SW480 (cell line): Measurements from ENCODE around the gene B4GALT6.

Experiments used
- DNase-seq: peaks from one replicate; pipeline ENCODE4 v3.0.0-alpha.2; 2016; ENCODE audit warnings: low spot score

Gene B4GALT6

GRCh38 chr18:31686986-31687928, 2.9 kb upstream of the B4GALT6 start:
- DNase-seq, result no peak

GRCh38 chr18:31686572-31686971, 2.2 kb upstream of the B4GALT6 start:
- no peak for DNase-seq

GRCh38 chr18:31685097-31686082, 1.0 kb upstream of the B4GALT6 start:
- peak; percentile 72 for DNase-seq

- DNase-seq, result no peak
Measured at GRCh38 chr18:31683968-31684278, 458 bp downstream of the B4GALT6 start.

- no peak for DNase-seq
Measured at GRCh38 chr18:31683106-31683505, 1.3 kb downstream of the B4GALT6 start.

- no peak for DNase-seq
Measured at GRCh38 chr18:31680831-31681568, 3.4 kb downstream of the B4GALT6 start.

- DNase-seq, result no peak
Measured at GRCh38 chr18:31680433-31680811, 4.0 kb downstream of the B4GALT6 start.

- no peak for DNase-seq
Measured at GRCh38 chr18:31679791-31680432, 4.5 kb downstream of the B4GALT6 start.

- DNase-seq, result no peak
Measured at GRCh38 chr18:31679133-31679742, 5.1 kb downstream of the B4GALT6 start.

GRCh38 chr18:31678425-31678824, 6.0 kb downstream of the B4GALT6 start:
- DNase-seq, result no peak

- DNase-seq, result no peak
Measured at GRCh38 chr18:31677592-31677991, 6.8 kb downstream of the B4GALT6 start.

GRCh38 chr18:31675404-31675803, 9.0 kb downstream of the B4GALT6 start:
- no peak for DNase-seq

GRCh38 chr18:31672628-31673135, 11.7 kb downstream of the B4GALT6 start:
- no peak for DNase-seq

GRCh38 chr18:31671951-31672350, 12.4 kb downstream of the B4GALT6 start:
- DNase-seq, result no peak

- DNase-seq, result no peak
Measured at GRCh38 chr18:31669541-31669940, 14.8 kb downstream of the B4GALT6 start.

GRCh38 chr18:31667185-31667584, 17.2 kb downstream of the B4GALT6 start:
- no peak for DNase-seq

- no peak for DNase-seq
Measured at GRCh38 chr18:31666055-31666454, 18.3 kb downstream of the B4GALT6 start.

- DNase-seq, result no peak
Measured at GRCh38 chr18:31664101-31664500, 20.3 kb downstream of the B4GALT6 start.

- DNase-seq, result no peak
Measured at GRCh38 chr18:31661965-31662364, 22.4 kb downstream of the B4GALT6 start.

GRCh38 chr18:31660763-31661162, 23.6 kb downstream of the B4GALT6 start:
- DNase-seq, result no peak

GRCh38 chr18:31659576-31660177, 24.7 kb downstream of the B4GALT6 start:
- DNase-seq, result no peak
